ENCODE results near the gene PHACTR1. TPM values are rescaled to one million over a fixed set of nuclear protein-coding genes. Genes with fewer than 3 reads are reported as not detected.

Gene PHACTR1
- total RNA-seq, 4 donors from 2014 or later = 1.5 to 3.6 (median 2.5) TPM

- no peak overlapping the region for H3K4me3 ChIP-seq (ENCODE audit: low read depth, poor library complexity, severe bottlenecking)
- intact Hi-C loops (cut with DNase I; ENCODE audit: low total_unique reads) = no loop called here
- no peak for TF ChIP-seq POLR2A (IDR thresholded peaks at IDR 0.05)
- TF ChIP-seq CTCF (IDR thresholded peaks at IDR 0.05) = no peak
- 80 to 85% methylated on average over 2 of the region's 2 CpGs for WGBS, 2 donors
- DNase-seq (ENCODE audit: low spot score in 2 of 2) = no peak
Observed at GRCh38 chr6:12984776-12985175, 268.2 kb downstream of the PHACTR1 start.

DNA sequence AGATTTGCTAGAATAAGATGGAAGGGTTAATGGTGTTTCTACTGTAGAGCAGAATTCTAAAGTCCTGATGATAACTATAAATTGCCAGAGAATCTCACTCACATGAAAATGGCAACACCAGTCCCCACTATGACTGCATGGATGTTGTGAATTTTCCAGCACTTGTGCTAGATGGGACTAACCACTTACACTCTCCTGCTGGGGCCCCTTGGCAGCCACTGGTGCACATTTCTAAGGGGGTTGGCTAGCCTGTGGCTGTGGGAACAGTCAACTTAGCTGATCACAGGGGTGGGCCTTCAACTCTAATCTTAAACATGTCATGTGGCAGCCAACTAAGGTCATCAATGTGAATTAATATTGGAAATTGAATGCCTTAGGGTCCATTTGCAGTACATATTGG, 271.2 kb downstream of the PHACTR1 start:
- TF ChIP-seq POLR2A (IDR thresholded peaks at IDR 0.05) (no peak), CTCF (IDR thresholded peaks at IDR 0.05) (no peak)
- intact Hi-C loops (cut with DNase I; ENCODE audit: low total_unique reads) = no loop called here
- no peak for DNase-seq (ENCODE audit: low spot score in 2 of 2)
- H3K4me3 ChIP-seq (ENCODE audit: low read depth, poor library complexity, severe bottlenecking) = no peak overlapping the region

DNA sequence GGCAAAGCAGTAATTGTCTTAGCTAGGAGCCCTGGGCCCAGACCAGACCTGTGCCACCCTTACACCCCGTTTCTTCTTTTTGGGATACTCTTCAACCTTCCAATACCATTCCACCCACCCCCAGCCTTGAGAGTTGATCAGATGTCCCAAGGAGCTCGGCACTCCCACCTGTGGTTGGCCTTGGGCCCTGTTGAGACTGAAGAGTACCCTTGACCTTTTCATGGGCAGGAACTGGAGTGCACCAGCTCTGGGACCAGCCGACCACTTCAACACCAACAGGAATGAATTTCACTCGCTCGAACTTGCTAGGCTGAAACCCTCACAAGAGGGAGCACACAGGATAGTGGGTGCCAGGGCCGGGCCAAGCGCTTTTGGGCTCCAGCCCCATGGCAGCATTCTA, 273.6 kb downstream of the PHACTR1 start:
- TF ChIP-seq CTCF (IDR thresholded peaks at IDR 0.05) (no peak), POLR2A (IDR thresholded peaks at IDR 0.05) (no peak)
- no peak overlapping the region for H3K4me3 ChIP-seq (ENCODE audit: low read depth, poor library complexity, severe bottlenecking)
- 97 to 100% methylated on average over 7 of the region's 7 CpGs for WGBS, 2 donors
- DNase-seq (ENCODE audit: low spot score in 2 of 2) = no peak
- intact Hi-C loops (cut with DNase I; ENCODE audit: low total_unique reads) = no loop called here

- TF ChIP-seq POLR2A (IDR thresholded peaks at IDR 0.05) (no peak), CTCF (IDR thresholded peaks at IDR 0.05) (no peak)
- intact Hi-C loops (cut with DNase I; ENCODE audit: low total_unique reads) = no loop called here
- no peak for DNase-seq (ENCODE audit: low spot score in 2 of 2)
- no peak overlapping the region for H3K4me3 ChIP-seq (ENCODE audit: low read depth, poor library complexity, severe bottlenecking)
- WGBS, 2 donors = 96% methylated on average over 3 of the region's 3 CpGs
Observed at GRCh38 chr6:12991435-12991834, 274.9 kb downstream of the PHACTR1 start.

DNA sequence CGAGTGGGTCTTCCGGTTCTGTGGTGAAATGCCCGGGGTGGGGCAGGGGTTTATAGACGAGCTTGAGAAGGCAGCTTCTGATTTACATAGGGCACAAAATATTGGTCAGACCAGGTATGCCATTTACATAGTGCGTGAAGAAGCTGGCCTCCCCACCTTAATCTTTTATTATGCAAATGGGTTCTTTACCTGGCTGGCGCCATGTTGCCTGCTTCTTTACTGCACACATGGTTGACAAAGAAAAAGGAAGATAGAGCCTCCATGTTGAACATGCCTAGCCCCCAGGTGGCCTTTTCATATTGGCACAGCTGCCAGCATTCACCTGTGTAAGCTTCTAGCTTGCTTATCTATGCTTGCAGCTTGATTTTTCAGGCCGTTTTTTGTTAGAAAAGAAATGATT, 276.2 kb downstream of the PHACTR1 start:
- WGBS, 2 donors = 87 to 90% methylated on average over 7 of the region's 7 CpGs
- no peak for TF ChIP-seq CTCF (IDR thresholded peaks at IDR 0.05)
- no peak for TF ChIP-seq POLR2A (IDR thresholded peaks at IDR 0.05)

DNA sequence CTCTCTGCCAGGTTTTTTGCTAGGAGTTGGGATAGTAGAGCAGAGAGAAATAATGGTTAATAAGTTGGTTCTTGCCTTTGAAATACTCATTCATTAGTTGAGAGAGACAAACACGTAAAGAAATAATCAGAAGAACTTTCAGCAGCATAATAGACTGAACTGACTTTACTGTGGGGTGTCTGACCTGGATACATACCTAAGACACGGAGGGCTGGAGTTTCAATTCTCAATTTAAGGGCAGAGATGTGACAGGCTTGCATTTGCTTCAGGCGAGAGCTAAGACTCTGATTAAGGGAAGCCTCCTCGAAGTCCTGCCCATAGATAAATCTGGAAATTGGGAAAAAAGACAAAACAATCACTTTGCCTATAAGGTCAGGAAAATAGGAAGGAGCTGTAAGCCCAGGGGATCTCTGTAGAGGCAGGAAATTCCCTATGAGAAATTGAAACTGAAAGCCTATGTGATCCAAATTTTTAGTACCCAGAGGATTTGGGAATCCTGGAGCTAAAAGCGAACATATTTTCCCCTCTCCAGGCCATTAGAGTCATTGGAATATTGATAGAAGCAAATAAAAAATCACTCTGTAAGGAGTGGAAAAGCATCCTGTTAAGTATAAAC, 276.8 kb downstream of the PHACTR1 start:
- WGBS, 2 donors = 77 to 78% methylated on average over 5 of the region's 5 CpGs
- intact Hi-C loops (cut with DNase I; ENCODE audit: low total_unique reads) = no loop called here
- H3K4me3 ChIP-seq (ENCODE audit: low read depth, poor library complexity, severe bottlenecking) = no peak overlapping the region
- DNase-seq (ENCODE audit: low spot score in 2 of 2) = no peak
- TF ChIP-seq CTCF (IDR thresholded peaks at IDR 0.05) (no peak), POLR2A (IDR thresholded peaks at IDR 0.05) (no peak)

More for the DNA sequence above, 276.2 kb downstream of the PHACTR1 start:
- intact Hi-C loops (cut with DNase I; ENCODE audit: low total_unique reads) = no loop called here
- no peak for DNase-seq (ENCODE audit: low spot score in 2 of 2)
- H3K4me3 ChIP-seq (ENCODE audit: low read depth, poor library complexity, severe bottlenecking) = no peak overlapping the region

All from lower leg skin (tissue), 4 donors.